Esophagus squamous epithelium (tissue), 4 donors: ENCODE measurements around the gene ARRDC5.

Experiments used
- POLR2A ChIP-seq, 4 donors: fragments of 450-650 bp; IDR thresholded peaks; one replicate each; pipeline ENCODE4 v1.6.1; 2017; ENCODE audit warnings: antibody characterized with exemption in 4 of 4, mild to moderate bottlenecking in 4 of 4, moderate library complexity in 3 of 4
- TF ChIP-seq, protein P1 (sequence below), 6 experiments: fragments of 450-650 bp in 4 of 6; fragments of 200-600 bp in 2 of 6; sonication (generic) in 2 of 6; IDR thresholded peaks; one replicate each; pipeline ENCODE4 v1.5.1; 2016 to 2019; ENCODE audit warnings: antibody characterized with exemption in 6 of 6, mild to moderate bottlenecking in 4 of 6, moderate library complexity in 4 of 6

DNA sequence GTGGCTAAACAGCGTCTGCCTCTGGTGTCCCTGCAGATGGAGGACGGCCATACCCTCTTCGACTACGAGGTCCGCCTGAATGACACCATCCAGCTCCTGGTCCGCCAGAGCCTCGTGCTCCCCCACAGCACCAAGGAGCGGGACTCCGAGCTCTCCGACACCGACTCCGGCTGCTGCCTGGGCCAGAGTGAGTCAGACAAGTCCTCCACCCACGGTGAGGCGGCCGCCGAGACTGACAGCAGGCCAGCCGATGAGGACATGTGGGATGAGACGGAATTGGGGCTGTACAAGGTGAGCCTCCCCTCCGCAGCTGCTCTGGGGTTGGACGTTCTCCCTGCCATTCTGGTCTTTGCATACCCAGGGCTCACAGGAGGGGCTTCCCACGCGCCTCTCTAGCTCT lies 26.5 kb upstream of the ARRDC5 start:
- TF ChIP-seq, protein P1, sequence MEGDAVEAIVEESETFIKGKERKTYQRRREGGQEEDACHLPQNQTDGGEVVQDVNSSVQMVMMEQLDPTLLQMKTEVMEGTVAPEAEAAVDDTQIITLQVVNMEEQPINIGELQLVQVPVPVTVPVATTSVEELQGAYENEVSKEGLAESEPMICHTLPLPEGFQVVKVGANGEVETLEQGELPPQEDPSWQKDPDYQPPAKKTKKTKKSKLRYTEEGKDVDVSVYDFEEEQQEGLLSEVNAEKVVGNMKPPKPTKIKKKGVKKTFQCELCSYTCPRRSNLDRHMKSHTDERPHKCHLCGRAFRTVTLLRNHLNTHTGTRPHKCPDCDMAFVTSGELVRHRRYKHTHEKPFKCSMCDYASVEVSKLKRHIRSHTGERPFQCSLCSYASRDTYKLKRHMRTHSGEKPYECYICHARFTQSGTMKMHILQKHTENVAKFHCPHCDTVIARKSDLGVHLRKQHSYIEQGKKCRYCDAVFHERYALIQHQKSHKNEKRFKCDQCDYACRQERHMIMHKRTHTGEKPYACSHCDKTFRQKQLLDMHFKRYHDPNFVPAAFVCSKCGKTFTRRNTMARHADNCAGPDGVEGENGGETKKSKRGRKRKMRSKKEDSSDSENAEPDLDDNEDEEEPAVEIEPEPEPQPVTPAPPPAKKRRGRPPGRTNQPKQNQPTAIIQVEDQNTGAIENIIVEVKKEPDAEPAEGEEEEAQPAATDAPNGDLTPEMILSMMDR (IDR thresholded peaks at IDR 0.05), result no peak
- TF ChIP-seq POLR2A (IDR thresholded peaks at IDR 0.05), result no peak
